Superior temporal gyrus (tissue), 1 donor: ENCODE data around the gene TNK2.
"Not testable (repeated sequence)": the region's sequence is repeated elsewhere in the genome, so short reads cannot be mapped to it uniquely, and the experiment has no call there.

Source experiments
- DNase-seq: peaks from one replicate; pipeline ENCODE4 v3.0.0-alpha.2; 2016; ENCODE audit errors: extremely low spot score

The TNK2 gene

GRCh38 chr3:195821403-195822130, 86.8 kb downstream of the TNK2 start:
- DNase-seq, result no peak

GRCh38 chr3:195820901-195821300, 87.5 kb downstream of the TNK2 start:
- DNase-seq, result no peak

GRCh38 chr3:195820186-195820585, 88.2 kb downstream of the TNK2 start:
- no peak for DNase-seq

GRCh38 chr3:195818301-195818700, 90.0 kb downstream of the TNK2 start:
- no peak for DNase-seq

- DNase-seq, result no peak
These were observed 90.7 kb downstream of the TNK2 start for GRCh38 chr3:195817578-195818135.

- DNase-seq, result not testable (repeated sequence)
These were observed 92.0 kb downstream of the TNK2 start for GRCh38 chr3:195816276-195816913.

GRCh38 chr3:195815169-195815771, 93.1 kb downstream of the TNK2 start:
- DNase-seq, result no peak

GRCh38 chr3:195813916-195814640, 94.3 kb downstream of the TNK2 start:
- no peak for DNase-seq
